A549 (cell line): ENCODE measurements around the gene ECE1. TPM values are rescaled to one million over a fixed set of nuclear protein-coding genes. Genes with fewer than 3 reads are reported as not detected.

Source experiments
- ATAC-seq, 2 experiments: fragments of 200-7000 bp in 1 of 2; fragments of >200 bp in 1 of 2; cut with Nextera tagmentation in 1 of 2; cut with Tn5 transposase in 1 of 2; 3 replicates each; pipeline versions ENCODE4 v1.8.0 to v1.9.1; 2018 to 2020; ENCODE audit warnings: mild to moderate bottlenecking in 1 of 2, moderate library complexity in 1 of 2
- CTCF ChIA-PET: fragments of 300-600 bp; sonication (Branson Sonifier 250); formaldehyde crosslinking; extraction: SDS; loops from one replicate; lab custom pipeline; 2021; ENCODE audit warnings: antibody characterized with exemption, inconsistent platforms; lab: Yijun Ruan, JAX
- POLR2A ChIA-PET: fragments of 350-600 bp; formaldehyde crosslinking; extraction: SDS; loops from one replicate; lab custom pipeline; 2021; ENCODE audit warnings: antibody characterized with exemption, inconsistent platforms; lab: Yijun Ruan, JAX
- DNase-seq, 2 experiments: peaks; one replicate each; pipeline versions ENCODE4 v3.0.0 to v3.0.0-alpha.2; 2011 to 2016; ENCODE audit warnings: low read depth in 1 of 2, low spot score in 1 of 2
- FAIRE-seq: peaks from 2 replicates; lab custom pipeline; 2011; peaks lifted over from hg19 to GRCh38; lab: Jason Lieb, UNC
- H3K27ac ChIP-seq, 2 experiments: fragments of >200 bp; sonication (Bioruptor Twin); formaldehyde crosslinking; 3 replicates each; pipeline ENCODE4 v1.5.1; 2016 to 2017
- H3K4me1 ChIP-seq: fragments of >200 bp; sonication (Bioruptor Twin); formaldehyde crosslinking; 3 replicates; pipeline ENCODE4 v1.6.1; 2016
- H3K4me2 ChIP-seq: fragments of >200 bp; sonication (Bioruptor Twin); formaldehyde crosslinking; 3 replicates; pipeline ENCODE4 v1.6.1; 2016
- H3K4me3 ChIP-seq: fragments of >200 bp; sonication (Bioruptor Twin); formaldehyde crosslinking; 3 replicates; pipeline ENCODE4 v1.5.1; 2016
- H3K9me3 ChIP-seq: fragments of >200 bp; sonication (Bioruptor Twin); formaldehyde crosslinking; 3 replicates; pipeline ENCODE4 v1.6.1; 2016
- CBX2 ChIP-seq: fragments of 200-600 bp; sonication (generic); IDR thresholded peaks from 2 replicates; pipeline ENCODE4 v1.6.1; 2016; ENCODE audit warnings: low read depth, mild to moderate bottlenecking, borderline replicate concordance
- CBX8 ChIP-seq: fragments of 200-600 bp; sonication (generic); IDR thresholded peaks from 2 replicates; pipeline ENCODE4 v1.6.1; 2016
- CHD2 ChIP-seq: fragments of 150-350 bp; IDR thresholded peaks from 2 replicates; pipeline ENCODE4 v1.6.1; 2014; ENCODE audit warnings: low read length; ENCODE audit not compliant: partially characterized antibody
- CTCF ChIP-seq: fragments of >200 bp; sonication (Bioruptor Twin); formaldehyde crosslinking; IDR thresholded peaks from 3 replicates; pipeline ENCODE4 v1.5.1; 2016
- E2F6 ChIP-seq: IDR thresholded peaks from 2 replicates; pipeline ENCODE4 v1.6.1; 2012; ENCODE audit warnings: low read depth, borderline replicate concordance
- EP300 ChIP-seq, 2 experiments: fragments of >200 bp; sonication (Bioruptor Twin); formaldehyde crosslinking; IDR thresholded peaks; 2 replicates in 1 of 2; 3 replicates in 1 of 2; pipeline ENCODE4 v1.6.1; 2016 to 2017
- ESRRA ChIP-seq: fragments of 150-350 bp; IDR thresholded peaks from 2 replicates; pipeline ENCODE4 v1.6.1; 2014; ENCODE audit warnings: mild to moderate bottlenecking, low read length, borderline replicate concordance
- FOXS1 ChIP-seq: fragments of 250-450 bp; sonication (Bioruptor Pico); IDR thresholded peaks from 2 replicates; pipeline ENCODE4 v1.5.0; 2020; ENCODE audit warnings: mild to moderate bottlenecking, moderate library complexity
- HOXB5 ChIP-seq: fragments of 250-450 bp; sonication (Bioruptor Pico); IDR thresholded peaks from 2 replicates; pipeline ENCODE4 v1.5.0; 2020; ENCODE audit warnings: mild to moderate bottlenecking, moderate library complexity
- JUN ChIP-seq, 2 experiments: fragments of >200 bp; sonication (Bioruptor Twin); formaldehyde crosslinking; IDR thresholded peaks; 2 replicates in 1 of 2; 3 replicates in 1 of 2; pipeline ENCODE4 v1.6.1; 2016 to 2017
- MAFK ChIP-seq: fragments of 450-650 bp; IDR thresholded peaks from 2 replicates; pipeline ENCODE4 v1.6.1; 2014; ENCODE audit not compliant: partially characterized antibody
- NFE2L2 ChIP-seq: fragments of 150-350 bp; conservative IDR thresholded peaks from 2 replicates; pipeline ENCODE4 v1.6.1; 2014; ENCODE audit warnings: low read length
- NPAS2 ChIP-seq: fragments of 250-450 bp; sonication (Bioruptor Pico); IDR thresholded peaks from 2 replicates; pipeline ENCODE4 v1.8.0; 2022; ENCODE audit warnings: mild to moderate bottlenecking, moderate library complexity, borderline replicate concordance
- PBX3 ChIP-seq: IDR thresholded peaks from 2 replicates; pipeline ENCODE4 v1.6.1; 2012
- PHF8 ChIP-seq: fragments of 200-600 bp; sonication (generic); IDR thresholded peaks from 2 replicates; pipeline ENCODE4 v1.6.1; 2016; ENCODE audit warnings: low read depth, mild to moderate bottlenecking, antibody characterized with exemption, moderate library complexity, borderline replicate concordance
- POLR2A ChIP-seq: IDR thresholded peaks from 2 replicates; pipeline ENCODE4 v1.6.1; 2012; ENCODE audit warnings: mild to moderate bottlenecking, low read length
- POLR2AphosphoS2 ChIP-seq: conservative IDR thresholded peaks from 2 replicates; pipeline ENCODE4 v1.6.1; 2012; ENCODE audit warnings: low read length, improper control_type of control experiment, inconsistent platforms
- RAD21 ChIP-seq, 2 experiments: fragments of >200 bp in 1 of 2; sonication (Bioruptor Twin) in 1 of 2; formaldehyde crosslinking in 1 of 2; IDR thresholded peaks in 1 of 2; conservative IDR thresholded peaks in 1 of 2; 2 replicates in 1 of 2; 3 replicates in 1 of 2; pipeline ENCODE4 v1.6.1; 2012 to 2018; ENCODE audit warnings: inconsistent platforms in 1 of 2
- RARB ChIP-seq: fragments of 250-450 bp; sonication (Bioruptor Pico); IDR thresholded peaks from 2 replicates; pipeline ENCODE4 v1.8.0; 2021; ENCODE audit warnings: mild to moderate bottlenecking, moderate library complexity
- RCOR1 ChIP-seq: fragments of 150-350 bp; IDR thresholded peaks from 2 replicates; pipeline ENCODE4 v1.6.1; 2014; ENCODE audit warnings: antibody characterized with exemption, low read length, low read depth
- SMC3 ChIP-seq: fragments of >200 bp; sonication (Bioruptor Twin); formaldehyde crosslinking; IDR thresholded peaks from 3 replicates; pipeline ENCODE4 v1.6.1; 2018; ENCODE audit warnings: inconsistent platforms
- TFCP2L1 ChIP-seq: fragments of 250-450 bp; sonication (Bioruptor Pico); IDR thresholded peaks from 2 replicates; pipeline ENCODE4 v1.5.0; 2021; ENCODE audit warnings: mild to moderate bottlenecking
- TP53 ChIP-seq: fragments of 250-450 bp; sonication (Bioruptor Pico); IDR thresholded peaks from 2 replicates; pipeline ENCODE4 v1.5.0; 2021; ENCODE audit warnings: mild to moderate bottlenecking, moderate library complexity
- USF2 ChIP-seq: fragments of 450-650 bp; IDR thresholded peaks from 2 replicates; pipeline ENCODE4 v1.6.1; 2014; ENCODE audit warnings: antibody characterized with exemption
- ZNF302 ChIP-seq: fragments of 250-450 bp; sonication (Bioruptor Pico); IDR thresholded peaks from 2 replicates; pipeline ENCODE4 v1.9.0; 2021; ENCODE audit warnings: inconsistent platforms, mild to moderate bottlenecking, moderate library complexity
- WGBS: methylation state at CpG from one replicate; pipeline ENCODE4 v1.1.6; 2017; ENCODE audit errors: missing lambda C conversion rate; 5-methylcytosine and 5-hydroxymethylcytosine counted together
- polyA plus RNA-seq, 4 experiments: library from polyadenylated mRNA; depleted of rRNA in 3 of 4; stranded (reverse); fragments of >200 nt; fragmentation: RNase III in 1 of 4; extraction: RNeasy Plus Mini Kit Qiagen cat#74134 plus additional on column Dnase treatment in 1 of 4; gene quantifications; 2 replicates in 3 of 4; 3 replicates in 1 of 4; pipeline ENCODE4 v1.2.3, GENCODE V29; 2011 to 2017
- TF ChIP-seq, protein P1 (sequence below): IDR thresholded peaks from 2 replicates; pipeline ENCODE4 v1.6.1; 2012
- TF ChIP-seq, protein P2 (sequence below): fragments of 250-450 bp; sonication (Bioruptor Pico); IDR thresholded peaks from 2 replicates; pipeline ENCODE4 v1.5.0; 2021; ENCODE audit warnings: mild to moderate bottlenecking, moderate library complexity, borderline replicate concordance

ECE1 gene
- polyA plus RNA-seq, 2 of the 4 experiments (the other 2 are of a cell fraction) = 45.7 to 86.4 TPM

DNA sequence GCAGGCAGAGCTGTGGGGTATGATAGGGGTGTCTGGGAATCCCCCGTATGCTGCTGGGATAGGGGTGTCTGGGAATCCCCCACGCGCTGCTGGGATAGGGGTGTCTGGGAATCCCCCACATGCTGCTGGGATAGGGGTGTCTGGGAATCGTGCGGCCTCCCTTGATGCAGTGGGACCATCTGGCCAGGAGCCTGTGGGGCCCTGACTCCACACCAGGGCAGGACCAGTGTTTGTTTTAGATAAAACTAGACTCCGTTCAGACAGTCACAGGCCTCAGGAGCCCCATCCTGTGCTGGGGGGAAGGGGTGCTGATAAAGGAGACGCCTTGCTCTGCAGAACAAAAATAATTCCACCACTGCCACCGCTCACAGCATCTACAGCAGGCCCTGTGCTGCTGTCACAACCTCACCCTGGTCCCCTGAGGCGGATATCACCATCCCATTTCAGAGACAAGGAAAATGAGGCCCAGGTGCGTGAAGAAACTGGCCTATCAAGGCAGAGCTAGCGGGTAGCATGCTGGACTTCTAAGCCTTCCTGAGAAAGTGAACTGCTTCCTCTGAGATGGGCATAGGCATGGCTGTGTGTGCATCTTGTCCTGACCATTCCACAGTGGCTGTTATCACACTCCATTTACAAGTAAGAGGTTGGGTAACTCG lies 24.0 kb downstream of the ECE1 start:
- ChIA-PET POLR2A (no interaction called here), CTCF (interaction anchor here (1.2 to 11.4 kb wide), 3 partner anchors 8 to 102 kb away, joined by 3 to 163 read pairs (median 8); no protein-coding TSS in a partner anchor)
- TF ChIP-seq CHD2 (no peak), CBX2 (no peak), MAFK (no peak), POLR2A (no peak), FOXS1 (no peak), SMC3 (no peak), NFE2L2 (no peak), ESRRA (no peak), USF2 (no peak), POLR2AphosphoS2 (no peak), PBX3 (no peak), RARB (CRISPR knock-in tag) (no peak), HOXB5 (no peak), ZNF302 (no peak), EP300 (IDR thresholded peaks at IDR 0.05) (no peak), RCOR1 (no peak), TP53 (CRISPR knock-in tag) (no peak)
- TF ChIP-seq, protein P1, sequence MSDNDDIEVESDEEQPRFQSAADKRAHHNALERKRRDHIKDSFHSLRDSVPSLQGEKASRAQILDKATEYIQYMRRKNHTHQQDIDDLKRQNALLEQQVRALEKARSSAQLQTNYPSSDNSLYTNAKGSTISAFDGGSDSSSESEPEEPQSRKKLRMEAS = no peak
- no peak for DNase-seq
- H3K4me3 ChIP-seq = no peak overlapping the region
- H3K4me2 ChIP-seq = peak overlapping the region; percentile 68
- no peaks in the 10 kb centered on the region for H3K9me3 ChIP-seq
- peaks cover 87% of the 10 kb centered on the region for H3K4me1 ChIP-seq
- peak overlapping the region; percentile 95 for H3K27ac ChIP-seq
- no peak for ATAC-seq
- 67% methylated on average over 5 of the region's 12 CpGs for WGBS
- no peak for FAIRE-seq

GRCh38 chr1:21265644-21266043 lies 24.6 kb downstream of the ECE1 start:
- Histone ChIP-seq H3K9me3 (no peaks in the 10 kb centered on the region), H3K4me1 (peaks cover 92% of the 10 kb centered on the region), H3K4me2 (peak overlapping the region; percentile 68), H3K27ac (peak overlapping the region; percentile 95), H3K4me3 (no peak overlapping the region)
- POLR2A ChIA-PET = no interaction called here
- ATAC-seq = no peak
- CTCF ChIA-PET = interaction anchor here (2.7 to 11.4 kb wide), 2 partner anchors 8 to 103 kb away, joined by 8 to 163 read pairs; no protein-coding TSS in a partner anchor
- WGBS = 87% methylated on average over 6 of the region's 6 CpGs
- no peak for DNase-seq
- TF ChIP-seq RAD21 (conservative IDR thresholded peaks at IDR 0.05 in 1 of 2, IDR thresholded peaks at IDR 0.05 in 1 of 2) (no peak), PHF8 (no peak), JUN (IDR thresholded peaks at IDR 0.05) (no peak), CTCF (no peak), CBX8 (no peak), NPAS2 (CRISPR knock-in tag) (no peak), E2F6 (no peak), TFCP2L1 (CRISPR knock-in tag) (no peak), CBX2 (no peak)
- TF ChIP-seq, protein P1 = no peak
- TF ChIP-seq, protein P2, sequence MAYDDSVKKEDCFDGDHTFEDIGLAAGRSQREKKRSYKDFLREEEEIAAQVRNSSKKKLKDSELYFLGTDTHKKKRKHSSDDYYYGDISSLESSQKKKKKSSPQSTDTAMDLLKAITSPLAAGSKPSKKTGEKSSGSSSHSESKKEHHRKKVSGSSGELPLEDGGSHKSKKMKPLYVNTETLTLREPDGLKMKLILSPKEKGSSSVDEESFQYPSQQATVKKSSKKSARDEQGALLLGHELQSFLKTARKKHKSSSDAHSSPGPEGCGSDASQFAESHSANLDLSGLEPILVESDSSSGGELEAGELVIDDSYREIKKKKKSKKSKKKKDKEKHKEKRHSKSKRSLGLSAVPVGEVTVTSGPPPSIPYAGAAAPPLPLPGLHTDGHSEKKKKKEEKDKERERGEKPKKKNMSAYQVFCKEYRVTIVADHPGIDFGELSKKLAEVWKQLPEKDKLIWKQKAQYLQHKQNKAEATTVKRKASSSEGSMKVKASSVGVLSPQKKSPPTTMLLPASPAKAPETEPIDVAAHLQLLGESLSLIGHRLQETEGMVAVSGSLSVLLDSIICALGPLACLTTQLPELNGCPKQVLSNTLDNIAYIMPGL (CRISPR knock-in tag) = no peak
- no peak for FAIRE-seq
